Dendritic cell treated with granulocyte-macrophage colony-stimulating factor and Interleukin-4, amounts not matched to agents 40 ng/mL and 50 ng/mL, for 4 days (primary cell): Measurements from ENCODE around the gene MAP2K2.

ENCODE experiments used
- H3K27ac Mint-ChIP-seq: one replicate; pipeline ENCODE4 v1.8.0; 2022; ENCODE audit warnings: mild to moderate bottlenecking, mixed read lengths
- H3K27me3 Mint-ChIP-seq: one replicate; pipeline ENCODE4 v1.8.0; 2022; ENCODE audit warnings: mild to moderate bottlenecking, mixed read lengths
- H3K36me3 Mint-ChIP-seq: one replicate; pipeline ENCODE4 v1.8.0; 2022; ENCODE audit warnings: low read depth, mixed read lengths
- H3K4me1 Mint-ChIP-seq: one replicate; pipeline ENCODE4 v1.8.0; 2022; ENCODE audit warnings: low read depth, mixed read lengths
- H3K4me3 Mint-ChIP-seq: one replicate; pipeline ENCODE4 v1.8.0; 2022; ENCODE audit warnings: mild to moderate bottlenecking, moderate library complexity, mixed read lengths
- H3K9me3 Mint-ChIP-seq: one replicate; pipeline ENCODE4 v1.8.0; 2022; ENCODE audit warnings: mixed read lengths
- intact Hi-C: fragments of 100-400 bp; cut with micrococcal nuclease; formaldehyde crosslinking; loops from one replicate; pipeline ENCODE4 v1.15.0; 2022

MAP2K2 gene

DNA sequence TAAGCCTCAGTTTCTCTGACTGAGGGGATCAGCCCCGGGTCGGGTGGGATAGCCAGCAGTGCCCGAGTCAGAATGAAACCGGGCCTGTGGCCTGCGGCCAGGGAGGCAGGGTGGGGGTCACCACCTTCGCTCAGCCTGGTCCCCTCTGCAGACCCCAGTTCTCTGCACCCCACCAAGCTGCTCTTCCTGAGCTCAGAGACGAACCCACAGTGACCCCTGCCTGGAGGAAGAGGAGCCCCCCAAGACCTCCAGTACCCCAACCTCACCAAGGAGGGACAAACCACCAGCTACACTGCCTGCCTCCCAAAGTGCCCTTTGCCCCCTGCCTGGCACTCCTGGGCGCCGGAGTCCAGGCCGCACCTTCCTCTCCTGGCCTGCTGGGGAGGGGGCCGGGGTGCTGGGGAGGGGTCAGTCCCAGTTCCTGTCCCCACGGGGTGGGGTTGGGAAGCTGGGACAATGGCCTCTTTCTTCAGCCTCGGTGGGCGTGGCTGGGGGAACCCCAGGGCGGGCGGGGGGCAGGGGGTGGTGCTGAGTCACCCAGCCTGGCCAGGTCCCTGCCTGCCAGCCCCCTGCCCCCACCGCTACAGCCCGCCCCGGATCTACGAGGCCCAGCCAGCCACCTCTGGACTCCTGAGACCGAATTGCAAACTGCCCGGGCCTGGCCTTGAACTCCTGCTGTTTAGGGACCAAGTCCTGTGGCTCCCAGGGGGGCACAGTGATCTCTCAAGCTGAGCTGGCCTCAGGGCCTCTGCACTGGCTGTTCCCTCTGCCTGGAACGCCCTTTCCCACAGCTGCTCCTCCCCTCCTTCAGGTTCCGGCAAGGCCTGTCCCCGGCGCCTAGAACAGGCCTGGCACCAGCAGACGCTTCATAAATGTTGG lies 71.6 kb downstream of the MAP2K2 start:
- peaks cover 100% of the 10 kb centered on the region for H3K36me3 Mint-ChIP-seq
- peaks cover 69% of the 10 kb centered on the region for H3K4me1 Mint-ChIP-seq
- peak overlapping the region; percentile 71 for H3K4me3 Mint-ChIP-seq
- H3K27ac Mint-ChIP-seq = peak overlapping the region; percentile 77
- H3K27me3 Mint-ChIP-seq = no peaks in the 10 kb centered on the region
- no peaks in the 10 kb centered on the region for H3K9me3 Mint-ChIP-seq
- intact Hi-C loops = loop anchor here (10.0 kb wide), 1 partner anchor 132 kb away; the partner anchor contains the start of genes ANKRD24 and SIRT6

DNA sequence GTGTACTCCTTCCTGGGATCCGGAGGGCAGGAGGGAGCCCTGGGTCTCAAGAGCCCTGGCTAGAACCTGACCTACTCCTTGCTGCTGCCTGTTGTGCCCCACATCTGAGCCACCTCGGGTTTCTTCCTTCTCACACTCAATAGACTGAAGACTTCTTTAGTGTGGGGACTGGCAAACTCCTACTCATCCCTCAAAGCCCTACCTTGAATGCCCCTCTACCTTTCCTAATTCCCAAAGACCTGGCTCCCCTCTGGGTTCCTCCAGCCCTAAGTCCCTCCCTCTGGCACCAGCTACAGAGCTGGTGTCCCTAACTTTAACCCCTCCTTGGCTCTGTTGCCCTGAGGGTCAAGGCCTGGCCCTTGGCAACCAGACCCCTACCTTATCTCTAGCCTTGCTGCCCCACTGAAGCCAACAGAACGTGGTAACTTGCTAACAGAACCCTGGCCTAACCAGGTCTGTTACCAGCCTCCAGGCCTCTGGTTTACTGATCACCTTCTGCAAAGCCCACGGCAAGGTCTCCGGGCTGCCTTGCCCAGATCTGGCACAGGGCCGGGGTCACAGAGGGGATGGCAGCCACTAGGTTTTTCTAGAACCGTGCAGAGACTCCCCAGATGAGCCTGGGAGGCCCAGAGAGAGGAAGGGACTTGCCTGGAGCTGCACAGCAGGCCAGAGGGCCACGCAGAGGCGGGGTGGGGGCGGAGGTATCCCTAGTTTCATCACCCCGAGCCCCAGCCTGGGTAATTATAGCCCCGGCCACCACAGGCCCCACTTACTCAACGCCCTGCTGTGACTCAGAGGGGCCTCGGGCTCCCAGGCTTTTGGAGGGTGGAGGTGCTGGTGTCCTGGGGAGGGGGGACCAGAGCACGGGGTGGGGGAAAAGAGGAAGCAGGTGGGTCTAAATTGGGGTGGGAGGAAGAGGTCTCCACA lies 72.5 kb downstream of the MAP2K2 start:
- H3K9me3 Mint-ChIP-seq = no peaks in the 10 kb centered on the region
- peaks cover 100% of the 10 kb centered on the region for H3K36me3 Mint-ChIP-seq
- intact Hi-C loops = loop anchor here (10.0 kb wide), 1 partner anchor 133 kb away; the partner anchor contains the start of genes ANKRD24 and SIRT6
- peaks cover 62% of the 10 kb centered on the region for H3K4me1 Mint-ChIP-seq
- H3K4me3 Mint-ChIP-seq = no peak overlapping the region
- H3K27me3 Mint-ChIP-seq = no peaks in the 10 kb centered on the region
- H3K27ac Mint-ChIP-seq = peak overlapping the region; percentile 77

DNA sequence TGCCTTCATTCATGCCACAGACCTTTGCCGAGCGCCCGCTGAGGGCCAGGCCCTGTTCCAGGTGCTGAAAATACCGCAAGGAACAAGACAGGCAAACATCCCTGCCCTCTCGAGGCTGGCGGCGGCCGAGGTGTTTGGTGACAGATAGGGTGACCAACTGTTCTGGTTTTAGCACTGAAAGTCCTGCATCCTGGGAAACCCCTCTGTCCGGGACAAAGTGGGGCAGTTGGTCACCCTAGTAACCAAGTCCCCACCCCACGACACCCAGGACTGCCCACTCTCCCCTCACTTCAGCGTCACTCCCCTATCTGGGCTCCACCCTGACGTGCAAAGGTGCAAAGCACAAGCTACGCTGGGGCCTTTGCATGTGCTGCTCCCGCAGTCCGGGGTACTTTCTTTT lies 74.5 kb downstream of the MAP2K2 start:
- Mint-ChIP-seq H3K27ac (peak overlapping the region; percentile 2), H3K9me3 (no peaks in the 10 kb centered on the region), H3K4me3 (no peak overlapping the region), H3K4me1 (peaks cover 54% of the 10 kb centered on the region), H3K27me3 (no peaks in the 10 kb centered on the region), H3K36me3 (peaks cover 100% of the 10 kb centered on the region)
- intact Hi-C loops = no loop called here

- intact Hi-C loops = no loop called here
Measured at GRCh38 chr19:4046946-4047683, 76.8 kb downstream of the MAP2K2 start.

DNA sequence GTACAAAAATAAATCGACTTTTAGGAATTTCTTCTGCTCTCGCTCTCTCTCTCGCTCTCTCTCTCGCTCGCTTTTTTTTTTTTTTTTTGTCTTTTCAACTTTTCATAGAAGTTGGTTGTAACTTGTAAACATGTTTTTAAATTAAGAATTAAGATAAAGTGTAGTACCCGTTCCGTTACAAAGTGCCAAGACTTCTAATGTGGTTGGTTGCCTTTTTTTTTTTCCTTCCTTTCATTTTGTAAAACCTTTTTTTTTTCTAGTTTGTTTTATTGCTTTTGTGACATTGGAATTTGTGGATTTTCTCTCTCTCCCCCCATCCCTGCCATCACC lies 77.6 kb downstream of the MAP2K2 start:
- Mint-ChIP-seq H3K9me3 (no peaks in the 10 kb centered on the region), H3K4me3 (no peak overlapping the region), H3K27ac (no peak overlapping the region), H3K4me1 (peaks cover 35% of the 10 kb centered on the region), H3K36me3 (peaks cover 100% of the 10 kb centered on the region), H3K27me3 (no peaks in the 10 kb centered on the region)
- intact Hi-C loops = no loop called here

More at GRCh38 chr19:4046946-4047683, 76.8 kb downstream of the MAP2K2 start:
- H3K27me3 Mint-ChIP-seq = no peaks in the 10 kb centered on the region
- H3K27ac Mint-ChIP-seq = no peak overlapping the region
- peaks cover 43% of the 10 kb centered on the region for H3K4me1 Mint-ChIP-seq
- H3K4me3 Mint-ChIP-seq = no peak overlapping the region
- H3K36me3 Mint-ChIP-seq = peaks cover 100% of the 10 kb centered on the region
- H3K9me3 Mint-ChIP-seq = no peaks in the 10 kb centered on the region

- H3K4me1 Mint-ChIP-seq = peaks cover 31% of the 10 kb centered on the region
- H3K27me3 Mint-ChIP-seq = no peaks in the 10 kb centered on the region
- H3K4me3 Mint-ChIP-seq = no peak overlapping the region
- intact Hi-C loops = no loop called here
- H3K36me3 Mint-ChIP-seq = peaks cover 100% of the 10 kb centered on the region
- no peaks in the 10 kb centered on the region for H3K9me3 Mint-ChIP-seq
- no peak overlapping the region for H3K27ac Mint-ChIP-seq
Measured at GRCh38 chr19:4045597-4046361, 78.1 kb downstream of the MAP2K2 start.

DNA sequence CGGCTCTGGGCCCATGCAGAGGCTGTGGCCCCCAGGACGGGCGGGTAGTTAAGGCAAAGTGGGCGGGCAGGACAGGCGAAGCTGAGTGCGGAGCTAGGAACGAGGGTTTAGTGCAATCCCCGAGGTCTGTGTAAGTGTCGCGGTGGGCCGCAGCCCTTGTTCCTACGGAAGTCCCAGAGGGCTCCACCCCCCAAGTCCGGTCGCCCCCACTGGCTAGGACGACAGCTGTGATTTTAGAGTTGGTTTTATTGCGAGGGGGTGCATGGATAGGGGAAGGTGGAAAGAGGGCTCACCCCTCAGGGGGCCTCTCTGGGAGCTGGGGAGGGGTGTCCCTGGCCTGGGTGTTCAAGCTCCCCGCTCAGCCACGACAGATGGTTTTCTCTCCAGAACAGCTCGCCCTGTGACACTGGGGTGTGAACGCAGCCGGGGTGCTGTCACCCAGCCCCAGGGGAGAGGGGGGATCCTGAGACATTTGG lies 78.9 kb downstream of the MAP2K2 start:
- H3K27ac Mint-ChIP-seq = no peak overlapping the region
- peaks cover 100% of the 10 kb centered on the region for H3K36me3 Mint-ChIP-seq
- no peaks in the 10 kb centered on the region for H3K9me3 Mint-ChIP-seq
- H3K27me3 Mint-ChIP-seq = no peaks in the 10 kb centered on the region
- intact Hi-C loops = no loop called here
- no peak overlapping the region for H3K4me3 Mint-ChIP-seq
- peaks cover 25% of the 10 kb centered on the region for H3K4me1 Mint-ChIP-seq

- H3K27ac Mint-ChIP-seq = no peak overlapping the region
- H3K4me3 Mint-ChIP-seq = no peak overlapping the region
- intact Hi-C loops = no loop called here
- H3K27me3 Mint-ChIP-seq = no peaks in the 10 kb centered on the region
- H3K4me1 Mint-ChIP-seq = peaks cover 16% of the 10 kb centered on the region
- peaks cover 94% of the 10 kb centered on the region for H3K36me3 Mint-ChIP-seq
- H3K9me3 Mint-ChIP-seq = no peaks in the 10 kb centered on the region
Measured at GRCh38 chr19:4043966-4044715, 79.8 kb downstream of the MAP2K2 start.

DNA sequence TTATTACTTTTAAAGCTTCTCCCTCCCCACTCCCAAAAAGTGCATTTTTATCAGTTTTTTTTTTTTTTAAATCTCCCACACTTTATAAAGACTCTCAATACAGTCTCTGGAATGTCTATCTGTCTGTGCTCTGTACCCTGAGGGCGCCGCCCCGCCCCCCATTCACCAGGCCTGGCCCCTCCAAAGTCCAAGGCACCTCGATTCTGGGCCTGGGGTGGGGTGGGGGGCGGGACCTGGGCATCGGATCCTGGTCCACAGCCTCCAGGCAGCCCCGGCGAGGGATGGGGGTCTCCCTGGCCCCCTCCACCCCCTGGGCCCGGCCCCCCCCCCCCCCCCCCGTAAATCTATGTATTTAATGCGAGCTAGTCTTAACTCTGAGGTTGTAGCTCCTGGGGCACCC lies 80.5 kb downstream of the MAP2K2 start:
- no peak overlapping the region for H3K27ac Mint-ChIP-seq
- H3K9me3 Mint-ChIP-seq = no peaks in the 10 kb centered on the region
- peaks cover 87% of the 10 kb centered on the region for H3K36me3 Mint-ChIP-seq

GRCh38 chr19:4042731-4043082 lies 81.2 kb downstream of the MAP2K2 start:
- Mint-ChIP-seq H3K9me3 (no peaks in the 10 kb centered on the region), H3K27ac (no peak overlapping the region), H3K36me3 (peaks cover 80% of the 10 kb centered on the region), H3K4me3 (no peak overlapping the region), H3K27me3 (no peaks in the 10 kb centered on the region), H3K4me1 (peaks cover 16% of the 10 kb centered on the region)
- intact Hi-C loops = no loop called here

More for the DNA sequence above, 80.5 kb downstream of the MAP2K2 start:
- Mint-ChIP-seq H3K4me3 (no peak overlapping the region), H3K4me1 (peaks cover 16% of the 10 kb centered on the region), H3K27me3 (no peaks in the 10 kb centered on the region)
- intact Hi-C loops = no loop called here

DNA sequence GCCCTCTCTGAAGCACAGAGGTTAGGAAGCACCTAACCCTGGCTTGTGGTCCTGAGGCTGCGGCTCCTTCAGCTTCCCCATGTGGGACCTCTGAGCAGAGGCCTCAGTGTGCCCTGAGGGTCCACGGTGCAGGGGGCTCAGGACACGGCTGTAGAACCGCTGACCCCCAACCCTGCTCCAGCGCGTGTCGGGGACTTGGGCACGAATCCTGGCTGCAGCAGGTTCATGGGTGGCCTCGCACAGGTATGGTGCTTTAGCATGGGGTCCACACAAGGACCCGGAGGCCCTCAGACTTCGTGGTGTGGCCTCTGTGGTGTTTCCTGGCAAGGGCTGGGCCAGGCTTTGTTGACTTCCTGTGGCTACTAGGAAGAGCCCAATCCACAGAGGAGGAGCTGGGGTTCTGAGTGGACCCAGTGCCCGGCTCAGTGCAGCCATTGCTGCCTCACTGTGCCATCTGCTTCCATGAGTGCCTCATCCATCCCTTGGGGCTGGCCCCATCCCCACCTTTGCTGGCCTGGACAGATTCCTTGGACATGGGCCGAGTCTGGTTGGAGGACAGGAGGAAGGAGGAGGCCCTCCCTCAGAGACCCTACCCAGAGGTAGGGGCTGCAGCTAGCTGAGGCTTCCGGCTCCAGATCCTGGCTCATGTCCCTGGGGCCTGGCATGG lies 81.7 kb downstream of the MAP2K2 start:
- Mint-ChIP-seq H3K27ac (no peak overlapping the region), H3K27me3 (no peaks in the 10 kb centered on the region), H3K4me3 (no peak overlapping the region), H3K4me1 (peaks cover 16% of the 10 kb centered on the region), H3K36me3 (peaks cover 75% of the 10 kb centered on the region), H3K9me3 (no peaks in the 10 kb centered on the region)
- intact Hi-C loops = no loop called here
